Measurements from ENCODE around the gene SMAD3.

SMAD3 gene

GRCh38 chr15:67208396-67208795 is 143.0 kb downstream of the SMAD3 start:
- Histone ChIP-seq H3K4me3 (no peak overlapping the region), H3K27ac (no peak overlapping the region), H3K27me3 (no peaks in the 10 kb centered on the region), H3K9me3 (no peaks in the 10 kb centered on the region; the same call in 1 of the 2 replicates), H3K4me2 (no peak overlapping the region), H3K4me1 (peaks cover 9% of the 10 kb centered on the region), H3K9ac (no peak overlapping the region), H3K36me3 (peaks cover 34% of the 10 kb centered on the region), H4K20me1 (no peaks in the 10 kb centered on the region)
- TF ChIP-seq Cebpa-rat (IDR thresholded peaks at IDR 0.05), result no peak

- Histone ChIP-seq H3K36me3 (peaks cover 29% of the 10 kb centered on the region), H3K27ac (no peak overlapping the region), H3K4me3 (no peak overlapping the region), H3K4me1 (peaks cover 9% of the 10 kb centered on the region), H3K9me3 (no peaks in the 10 kb centered on the region; the same call in 1 of the 2 replicates), H4K20me1 (no peaks in the 10 kb centered on the region), H3K27me3 (no peaks in the 10 kb centered on the region), H3K4me2 (no peak overlapping the region), H3K9ac (no peak overlapping the region)
- no peak for TF ChIP-seq Cebpa-rat (IDR thresholded peaks at IDR 0.05)
Measured at GRCh38 chr15:67210555-67211168, 145.3 kb downstream of the SMAD3 start.

GRCh38 chr15:67212684-67213367 is 147.4 kb downstream of the SMAD3 start:
- no peak overlapping the region for H3K9ac ChIP-seq
- no peaks in the 10 kb centered on the region; the same call in 1 of the 2 replicates for H3K9me3 ChIP-seq
- no peak overlapping the region for H3K27ac ChIP-seq

GRCh38 chr15:67215102-67215501 is 149.7 kb downstream of the SMAD3 start:
- H4K20me1 ChIP-seq, result no peaks in the 10 kb centered on the region
- no peaks in the 10 kb centered on the region for H3K9me3 ChIP-seq
- no peak for TF ChIP-seq Cebpa-rat (IDR thresholded peaks at IDR 0.05)
- H3K36me3 ChIP-seq, result peaks cover under 1% of the 10 kb centered on the region; the same call in 1 of the 2 replicates
- H3K27ac ChIP-seq, result no peak overlapping the region
- H3K4me3 ChIP-seq, result no peak overlapping the region
- no peak overlapping the region for H3K4me2 ChIP-seq
- no peak overlapping the region for H3K9ac ChIP-seq
- H3K27me3 ChIP-seq, result no peaks in the 10 kb centered on the region
- H3K4me1 ChIP-seq, result no peaks in the 10 kb centered on the region

More at GRCh38 chr15:67212684-67213367, 147.4 kb downstream of the SMAD3 start:
- no peaks in the 10 kb centered on the region for H4K20me1 ChIP-seq
- H3K4me1 ChIP-seq, result peaks cover 9% of the 10 kb centered on the region
- no peak overlapping the region for H3K4me2 ChIP-seq
- no peak overlapping the region for H3K4me3 ChIP-seq
- peaks cover 19% of the 10 kb centered on the region for H3K36me3 ChIP-seq
- TF ChIP-seq Cebpa-rat (IDR thresholded peaks at IDR 0.05), result no peak
- no peaks in the 10 kb centered on the region for H3K27me3 ChIP-seq

- H3K4me3 ChIP-seq, result no peak overlapping the region
- H3K27ac ChIP-seq, result no peak overlapping the region
- no peak overlapping the region for H3K4me2 ChIP-seq
- no peaks in the 10 kb centered on the region for H4K20me1 ChIP-seq
- no peak overlapping the region for H3K9ac ChIP-seq
- H3K9me3 ChIP-seq, result no peaks in the 10 kb centered on the region
- peaks cover 4% of the 10 kb centered on the region; the same call in 1 of the 2 replicates for H3K36me3 ChIP-seq
- H3K27me3 ChIP-seq, result no peaks in the 10 kb centered on the region
- no peaks in the 10 kb centered on the region for H3K4me1 ChIP-seq
- TF ChIP-seq Cebpa-rat (IDR thresholded peaks at IDR 0.05), result no peak
Measured at GRCh38 chr15:67216859-67217258, 151.5 kb downstream of the SMAD3 start.

- H3K27ac ChIP-seq, result no peak overlapping the region
- peaks cover 4% of the 10 kb centered on the region; the same call in 1 of the 2 replicates for H3K36me3 ChIP-seq
- no peaks in the 10 kb centered on the region for H4K20me1 ChIP-seq
- H3K9ac ChIP-seq, result no peak overlapping the region
- no peaks in the 10 kb centered on the region for H3K9me3 ChIP-seq
- H3K4me2 ChIP-seq, result no peak overlapping the region
- TF ChIP-seq Cebpa-rat (IDR thresholded peaks at IDR 0.05), result no peak
- no peaks in the 10 kb centered on the region for H3K4me1 ChIP-seq
- no peaks in the 10 kb centered on the region for H3K27me3 ChIP-seq
- H3K4me3 ChIP-seq, result no peak overlapping the region
Measured at GRCh38 chr15:67218428-67218827, 153.0 kb downstream of the SMAD3 start.

- H3K27me3 ChIP-seq, result no peaks in the 10 kb centered on the region
- H3K9me3 ChIP-seq, result no peaks in the 10 kb centered on the region
- no peak overlapping the region for H3K4me2 ChIP-seq
- H3K4me3 ChIP-seq, result no peak overlapping the region
- H3K36me3 ChIP-seq, result peaks cover 4% of the 10 kb centered on the region; the same call in 1 of the 2 replicates
- no peaks in the 10 kb centered on the region for H4K20me1 ChIP-seq
- no peak for TF ChIP-seq Cebpa-rat (IDR thresholded peaks at IDR 0.05)
- H3K4me1 ChIP-seq, result no peaks in the 10 kb centered on the region
- no peak overlapping the region for H3K27ac ChIP-seq
- H3K9ac ChIP-seq, result no peak overlapping the region
Measured at GRCh38 chr15:67219288-67219687, 153.9 kb downstream of the SMAD3 start.

GRCh38 chr15:67224889-67225288 is 159.5 kb downstream of the SMAD3 start:
- no peaks in the 10 kb centered on the region for H3K9me3 ChIP-seq
- H3K4me1 ChIP-seq, result peaks cover 23% of the 10 kb centered on the region
- no peaks in the 10 kb centered on the region for H4K20me1 ChIP-seq
- H3K9ac ChIP-seq, result no peak overlapping the region
- H3K4me2 ChIP-seq, result no peak overlapping the region
- H3K36me3 ChIP-seq, result peaks cover 9% of the 10 kb centered on the region
- no peak overlapping the region for H3K27ac ChIP-seq
- H3K4me3 ChIP-seq, result no peak overlapping the region
- TF ChIP-seq Cebpa-rat (IDR thresholded peaks at IDR 0.05), result no peak
- no peaks in the 10 kb centered on the region for H3K27me3 ChIP-seq

- peaks cover 23% of the 10 kb centered on the region for H3K4me1 ChIP-seq
- H3K27ac ChIP-seq, result no peak overlapping the region
- H3K27me3 ChIP-seq, result no peaks in the 10 kb centered on the region
- no peaks in the 10 kb centered on the region for H3K9me3 ChIP-seq
- H3K9ac ChIP-seq, result no peak overlapping the region
- no peaks in the 10 kb centered on the region for H4K20me1 ChIP-seq
- no peak overlapping the region for H3K4me2 ChIP-seq
- no peak for TF ChIP-seq Cebpa-rat (IDR thresholded peaks at IDR 0.05)
- no peak overlapping the region for H3K4me3 ChIP-seq
- peaks cover 11% of the 10 kb centered on the region for H3K36me3 ChIP-seq
Measured at GRCh38 chr15:67225336-67225735, 159.9 kb downstream of the SMAD3 start.

- H3K9ac ChIP-seq, result no peak overlapping the region
- no peak for TF ChIP-seq Cebpa-rat (IDR thresholded peaks at IDR 0.05)
Measured at GRCh38 chr15:67227431-67227830, 162.0 kb downstream of the SMAD3 start.

More at GRCh38 chr15:67227431-67227830, 162.0 kb downstream of the SMAD3 start:
- no peak overlapping the region for H3K4me3 ChIP-seq
- no peak overlapping the region for H3K27ac ChIP-seq
- H3K27me3 ChIP-seq, result no peaks in the 10 kb centered on the region
- H4K20me1 ChIP-seq, result no peaks in the 10 kb centered on the region
- no peaks in the 10 kb centered on the region for H3K9me3 ChIP-seq
- H3K4me2 ChIP-seq, result peak overlapping the region; percentile 71
- peaks cover 23% of the 10 kb centered on the region for H3K4me1 ChIP-seq
- H3K36me3 ChIP-seq, result peaks cover 30% of the 10 kb centered on the region

Data from BLaER1 (cell line).